Measurements from ENCODE around the gene ST6GAL2. TPM values are rescaled to one million over a fixed set of nuclear protein-coding genes. Genes with fewer than 3 reads are reported as not detected.

The ST6GAL2 gene
- total RNA-seq, 1 donor from 2014 or later, result 19.4 TPM

DNA sequence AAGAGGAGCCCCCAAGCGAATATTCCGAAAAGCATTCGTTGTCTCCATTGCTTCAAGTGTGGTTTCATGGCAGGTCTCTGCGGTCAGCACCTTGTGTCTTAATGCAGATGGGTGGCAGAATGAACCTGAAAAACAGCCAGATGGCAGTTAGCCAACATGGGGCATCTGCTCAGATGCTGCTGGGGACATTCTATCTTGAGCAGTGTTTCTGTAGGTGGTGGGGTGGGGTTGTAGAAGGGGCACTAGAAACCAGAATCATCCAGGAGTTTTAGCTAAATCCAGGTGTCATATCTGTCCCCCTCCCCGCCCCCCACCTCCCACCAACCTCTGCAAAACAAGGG is 42.1 kb downstream of the ST6GAL2 start:
- TF ChIP-seq, protein P1, sequence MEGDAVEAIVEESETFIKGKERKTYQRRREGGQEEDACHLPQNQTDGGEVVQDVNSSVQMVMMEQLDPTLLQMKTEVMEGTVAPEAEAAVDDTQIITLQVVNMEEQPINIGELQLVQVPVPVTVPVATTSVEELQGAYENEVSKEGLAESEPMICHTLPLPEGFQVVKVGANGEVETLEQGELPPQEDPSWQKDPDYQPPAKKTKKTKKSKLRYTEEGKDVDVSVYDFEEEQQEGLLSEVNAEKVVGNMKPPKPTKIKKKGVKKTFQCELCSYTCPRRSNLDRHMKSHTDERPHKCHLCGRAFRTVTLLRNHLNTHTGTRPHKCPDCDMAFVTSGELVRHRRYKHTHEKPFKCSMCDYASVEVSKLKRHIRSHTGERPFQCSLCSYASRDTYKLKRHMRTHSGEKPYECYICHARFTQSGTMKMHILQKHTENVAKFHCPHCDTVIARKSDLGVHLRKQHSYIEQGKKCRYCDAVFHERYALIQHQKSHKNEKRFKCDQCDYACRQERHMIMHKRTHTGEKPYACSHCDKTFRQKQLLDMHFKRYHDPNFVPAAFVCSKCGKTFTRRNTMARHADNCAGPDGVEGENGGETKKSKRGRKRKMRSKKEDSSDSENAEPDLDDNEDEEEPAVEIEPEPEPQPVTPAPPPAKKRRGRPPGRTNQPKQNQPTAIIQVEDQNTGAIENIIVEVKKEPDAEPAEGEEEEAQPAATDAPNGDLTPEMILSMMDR (IDR thresholded peaks at IDR 0.05; ENCODE audit: unreplicated experiment), result no peak
- H3K27me3 Mint-ChIP-seq (ENCODE audit: low read depth), result peaks cover 7% of the 10 kb centered on the region
- H3K4me3 Mint-ChIP-seq, result no peak overlapping the region
- DNase-seq (ENCODE audit: low spot score in 2 of 2, unreplicated experiment in 2 of 2), result no peak
- no peaks in the 10 kb centered on the region for H3K36me3 Mint-ChIP-seq
- no peaks in the 10 kb centered on the region for H3K9me3 Mint-ChIP-seq
- H3K4me1 Mint-ChIP-seq, result peaks cover 39% of the 10 kb centered on the region
- no peak overlapping the region for H3K27ac Mint-ChIP-seq

GRCh38 chr2:106843001-106843909 is 42.7 kb downstream of the ST6GAL2 start:
- DNase-seq (ENCODE audit: low spot score in 2 of 2, unreplicated experiment in 2 of 2), result no peak
- peaks cover 35% of the 10 kb centered on the region for H3K4me1 Mint-ChIP-seq
- H3K36me3 Mint-ChIP-seq, result no peaks in the 10 kb centered on the region
- TF ChIP-seq, protein P1 (IDR thresholded peaks at IDR 0.05; ENCODE audit: unreplicated experiment), result no peak
- no peak overlapping the region for H3K4me3 Mint-ChIP-seq
- no peaks in the 10 kb centered on the region for H3K9me3 Mint-ChIP-seq
- no peak overlapping the region for H3K27ac Mint-ChIP-seq
- H3K27me3 Mint-ChIP-seq (ENCODE audit: low read depth), result peaks cover 7% of the 10 kb centered on the region

GRCh38 chr2:106841886-106842645 is 43.9 kb downstream of the ST6GAL2 start:
- Mint-ChIP-seq H3K27ac (peak overlapping the region; percentile 9), H3K36me3 (no peaks in the 10 kb centered on the region), H3K4me3 (no peak overlapping the region), H3K27me3 (ENCODE audit: low read depth) (peaks cover 7% of the 10 kb centered on the region), H3K4me1 (peaks cover 32% of the 10 kb centered on the region), H3K9me3 (no peaks in the 10 kb centered on the region)
- TF ChIP-seq, protein P1 (IDR thresholded peaks at IDR 0.05; ENCODE audit: unreplicated experiment), result no peak
- no peak for DNase-seq (ENCODE audit: low spot score in 2 of 2, unreplicated experiment in 2 of 2)

DNA sequence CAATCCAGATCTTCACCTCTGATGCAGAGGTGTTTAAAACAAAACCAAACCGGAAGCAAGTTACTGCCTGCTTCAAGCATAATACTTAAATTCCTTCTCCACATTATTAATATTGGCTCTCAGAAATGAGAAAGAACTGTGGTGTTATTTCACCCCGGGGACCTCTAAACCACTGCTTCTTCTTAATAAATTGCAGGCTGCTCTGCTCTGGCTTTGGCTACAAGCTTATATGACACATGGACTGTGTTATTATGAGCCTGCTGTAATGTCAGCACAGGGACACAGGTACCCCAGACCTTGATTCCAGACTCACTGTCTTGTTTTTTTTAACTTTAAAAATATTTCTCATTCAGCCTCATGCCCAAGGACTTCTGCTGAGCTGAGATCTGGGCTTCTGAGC is 45.1 kb downstream of the ST6GAL2 start:
- DNase-seq (ENCODE audit: low spot score in 2 of 2, unreplicated experiment in 2 of 2), result no peak
- H3K4me3 Mint-ChIP-seq, result no peak overlapping the region
- peaks cover 32% of the 10 kb centered on the region for H3K4me1 Mint-ChIP-seq
- TF ChIP-seq, protein P1 (IDR thresholded peaks at IDR 0.05; ENCODE audit: unreplicated experiment), result no peak
- peaks cover 6% of the 10 kb centered on the region for H3K27me3 Mint-ChIP-seq (ENCODE audit: low read depth)
- peak overlapping the region; percentile 27 for H3K27ac Mint-ChIP-seq
- no peaks in the 10 kb centered on the region for H3K36me3 Mint-ChIP-seq
- H3K9me3 Mint-ChIP-seq, result no peaks in the 10 kb centered on the region

- H3K4me1 Mint-ChIP-seq, result peaks cover 30% of the 10 kb centered on the region
- TF ChIP-seq, protein P1 (IDR thresholded peaks at IDR 0.05; ENCODE audit: unreplicated experiment), result no peak
- no peak overlapping the region for H3K4me3 Mint-ChIP-seq
- no peaks in the 10 kb centered on the region for H3K9me3 Mint-ChIP-seq
- no peaks in the 10 kb centered on the region for H3K36me3 Mint-ChIP-seq
- peak in 1 of 2 experiments; percentile 50 for DNase-seq (ENCODE audit: low spot score in 2 of 2, unreplicated experiment in 2 of 2)
- H3K27ac Mint-ChIP-seq, result peak overlapping the region; percentile 83
- peaks cover 4% of the 10 kb centered on the region for H3K27me3 Mint-ChIP-seq (ENCODE audit: low read depth)
Measured at GRCh38 chr2:106839849-106840595, 45.9 kb downstream of the ST6GAL2 start.

Data from mesothelial cell of epicardium (in vitro differentiated cells).